ENCODE results near the gene RASSF1.

The RASSF1 gene, protein sequence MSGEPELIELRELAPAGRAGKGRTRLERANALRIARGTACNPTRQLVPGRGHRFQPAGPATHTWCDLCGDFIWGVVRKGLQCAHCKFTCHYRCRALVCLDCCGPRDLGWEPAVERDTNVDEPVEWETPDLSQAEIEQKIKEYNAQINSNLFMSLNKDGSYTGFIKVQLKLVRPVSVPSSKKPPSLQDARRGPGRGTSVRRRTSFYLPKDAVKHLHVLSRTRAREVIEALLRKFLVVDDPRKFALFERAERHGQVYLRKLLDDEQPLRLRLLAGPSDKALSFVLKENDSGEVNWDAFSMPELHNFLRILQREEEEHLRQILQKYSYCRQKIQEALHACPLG

DNA sequence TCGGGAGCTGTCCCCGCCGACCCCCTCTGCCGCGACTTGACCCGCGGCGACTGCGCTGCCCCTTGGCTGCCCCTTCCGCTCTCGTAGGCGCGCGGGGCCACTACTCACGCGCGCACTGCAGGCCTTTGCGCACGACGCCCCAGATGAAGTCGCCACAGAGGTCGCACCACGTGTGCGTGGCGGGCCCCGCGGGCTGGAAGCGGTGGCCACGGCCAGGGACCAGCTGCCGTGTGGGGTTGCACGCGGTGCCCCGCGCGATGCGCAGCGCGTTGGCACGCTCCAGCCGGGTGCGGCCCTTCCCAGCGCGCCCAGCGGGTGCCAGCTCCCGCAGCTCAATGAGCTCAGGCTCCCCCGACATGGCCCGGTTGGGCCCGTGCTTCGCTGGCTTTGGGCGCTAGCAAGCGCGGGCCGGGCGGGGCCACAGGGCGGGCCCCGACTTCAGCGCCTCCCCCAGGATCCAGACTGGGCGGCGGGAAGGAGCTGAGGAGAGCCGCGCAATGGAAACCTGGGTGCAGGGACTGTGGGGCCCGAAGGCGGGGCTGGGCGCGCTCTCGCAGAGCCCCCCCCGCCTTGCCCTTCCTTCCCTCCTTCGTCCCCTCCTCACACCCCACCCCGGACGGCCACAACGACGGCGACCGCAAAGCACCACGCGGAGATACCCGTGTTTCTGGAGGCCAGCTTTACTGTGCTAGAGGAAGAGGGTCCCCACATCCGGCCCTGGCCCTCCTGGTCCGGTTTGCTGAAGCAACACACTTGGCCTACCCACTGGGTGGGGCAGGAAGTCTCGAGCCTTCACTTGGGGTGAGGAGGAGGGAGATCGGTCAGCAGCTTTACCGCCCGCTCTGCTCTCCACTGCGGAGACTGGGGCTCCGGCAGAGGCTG lies at the start of gene RASSF1:
Gene RASSF1 (minus strand): TSS at position 389 of the 882 bp plus-strand sequence. CDS start 31 bp downstream, at position 358.
- DNase-seq (ENCODE audit: low read depth) = no peak
- peak within 1 kb of the TSS; percentile 55 for H3K4me3 ChIP-seq (ENCODE audit: low read depth, low read length)

DNA sequence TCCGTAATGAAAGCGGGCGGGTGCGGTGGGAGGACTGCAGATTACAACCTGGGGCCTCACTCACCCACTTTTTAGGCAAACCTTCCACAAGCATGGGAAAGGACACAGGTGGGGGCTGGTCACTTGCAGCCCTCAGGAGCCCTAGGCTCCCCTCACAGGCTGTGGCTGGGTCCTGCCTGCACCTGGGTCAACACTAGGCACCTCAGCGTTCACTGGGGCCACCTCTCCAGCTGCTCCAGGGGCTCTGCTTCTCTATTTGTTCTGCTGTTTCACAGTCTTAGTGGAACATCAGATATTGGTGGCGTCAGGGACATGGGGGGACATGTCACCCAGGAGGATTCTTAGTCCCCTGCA lies 48.8 kb upstream of the RASSF1 start:
- no peak for DNase-seq (ENCODE audit: low read depth)
- no peak overlapping the region for H3K4me3 ChIP-seq (ENCODE audit: low read depth, low read length)

DNA sequence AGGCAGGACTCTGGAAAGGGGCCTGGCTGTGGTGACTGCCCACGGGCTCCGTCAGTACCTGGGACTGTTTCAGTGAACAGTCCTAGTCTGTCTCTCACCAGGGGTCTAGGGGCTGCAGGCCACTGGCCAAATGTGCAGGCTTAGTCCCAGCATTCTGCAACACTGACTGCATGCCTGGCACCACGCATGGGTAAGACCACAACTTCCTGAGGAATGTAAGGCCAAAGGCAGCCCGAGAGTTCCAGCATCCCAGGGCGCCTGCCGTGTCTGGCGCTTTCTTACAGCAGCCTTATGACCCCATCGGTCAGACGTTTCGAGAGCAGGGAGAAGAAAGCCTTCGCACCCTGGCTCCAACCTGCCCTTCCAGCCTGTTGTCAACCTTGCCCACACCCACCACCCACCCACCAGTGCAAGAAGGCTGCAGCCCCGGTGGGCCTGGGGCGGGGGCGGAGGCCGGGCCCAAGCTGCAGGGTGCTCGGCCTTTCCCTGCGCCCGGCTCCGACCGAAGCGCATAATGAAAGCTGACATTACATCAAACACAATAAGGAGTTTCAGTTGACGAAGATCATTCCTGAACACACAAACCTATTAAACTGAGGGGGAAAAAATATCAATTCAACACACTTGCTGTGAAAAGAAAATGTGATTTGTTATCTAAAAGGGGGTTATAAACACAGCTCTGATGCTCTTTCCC lies 48.2 kb upstream of the RASSF1 start:
- H3K4me3 ChIP-seq (ENCODE audit: low read depth, low read length) = no peak overlapping the region
- DNase-seq (ENCODE audit: low read depth) = no peak

DNA sequence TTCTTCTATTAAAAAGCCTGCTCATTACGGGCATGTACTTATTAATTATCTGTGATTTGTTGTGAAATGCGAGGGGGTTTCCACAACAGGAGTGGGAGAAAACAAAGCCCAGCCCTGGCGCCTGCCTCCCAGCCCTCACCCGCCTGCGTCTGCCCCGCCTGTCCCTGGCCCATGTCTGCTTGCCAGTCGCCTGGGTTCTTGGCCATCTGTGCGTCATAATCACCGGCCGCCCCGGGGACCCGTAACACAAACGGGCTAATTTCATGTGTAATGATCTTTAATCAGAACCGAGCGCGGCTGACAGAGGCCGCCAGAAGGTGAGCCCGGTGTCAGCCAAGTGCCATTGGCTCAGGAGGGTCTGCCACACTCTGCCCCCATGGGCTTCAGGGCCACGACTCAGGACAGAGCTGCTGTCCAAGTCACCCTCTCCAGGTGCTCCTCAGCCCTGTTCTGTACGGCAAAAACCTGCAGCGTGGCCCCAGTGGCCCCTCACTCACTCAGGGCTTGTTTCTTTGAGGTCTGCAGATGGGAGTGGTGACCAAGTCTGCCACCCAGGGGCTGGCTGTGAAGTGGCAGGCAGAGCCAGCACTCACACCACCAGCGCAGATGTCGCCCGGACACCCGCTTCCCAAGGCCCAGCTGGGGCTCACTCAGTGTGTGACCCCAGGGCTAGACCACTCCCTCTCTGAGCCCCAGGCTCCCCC lies 47.5 kb upstream of the RASSF1 start:
- no peak for DNase-seq (ENCODE audit: low read depth)
- H3K4me3 ChIP-seq (ENCODE audit: low read depth, low read length) = no peak overlapping the region

DNA sequence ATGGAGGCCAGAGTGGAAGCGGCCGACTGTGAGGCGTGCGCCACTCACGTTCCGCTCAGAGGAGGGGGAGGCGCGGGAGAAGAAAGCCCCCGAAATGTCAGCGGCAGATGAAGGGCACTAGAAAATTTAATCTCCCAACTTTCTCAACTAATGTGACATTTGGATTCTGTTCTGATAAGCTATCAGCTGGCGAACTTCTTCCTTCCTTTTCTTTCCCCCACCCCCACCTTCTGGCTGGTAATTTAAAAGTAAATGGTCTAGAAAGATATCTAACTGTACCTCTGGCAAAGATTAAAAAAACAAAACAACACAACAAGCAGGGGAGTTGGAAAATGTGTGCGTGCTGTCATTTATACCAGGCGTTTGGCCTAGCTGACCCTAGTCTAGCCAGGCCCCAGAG lies 45.1 kb upstream of the RASSF1 start:
- no peak for DNase-seq (ENCODE audit: low read depth)
- H3K4me3 ChIP-seq (ENCODE audit: low read depth, low read length) = no peak overlapping the region

DNA sequence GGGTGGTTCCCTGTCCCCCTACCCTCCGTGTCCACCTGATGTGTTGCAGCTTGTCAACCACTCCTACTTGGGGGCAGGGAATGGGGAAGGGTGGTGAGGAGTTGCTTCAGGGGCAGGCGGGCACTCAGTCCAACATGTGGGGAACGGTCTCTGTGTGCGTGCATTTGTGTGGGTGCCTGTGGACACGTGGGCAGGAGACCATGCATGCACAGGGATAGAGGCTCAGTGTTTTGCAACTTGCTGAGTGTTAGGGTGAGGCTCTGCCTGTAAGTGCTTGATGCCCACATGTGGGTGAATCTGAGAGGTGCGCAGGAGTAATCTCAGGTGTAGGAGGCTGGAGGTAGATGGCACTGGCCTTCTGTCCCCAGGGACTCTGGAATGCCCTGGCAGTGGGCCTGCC lies 43.1 kb upstream of the RASSF1 start:
- no peak overlapping the region for H3K4me3 ChIP-seq (ENCODE audit: low read depth, low read length)
- DNase-seq (ENCODE audit: low read depth) = no peak

DNA sequence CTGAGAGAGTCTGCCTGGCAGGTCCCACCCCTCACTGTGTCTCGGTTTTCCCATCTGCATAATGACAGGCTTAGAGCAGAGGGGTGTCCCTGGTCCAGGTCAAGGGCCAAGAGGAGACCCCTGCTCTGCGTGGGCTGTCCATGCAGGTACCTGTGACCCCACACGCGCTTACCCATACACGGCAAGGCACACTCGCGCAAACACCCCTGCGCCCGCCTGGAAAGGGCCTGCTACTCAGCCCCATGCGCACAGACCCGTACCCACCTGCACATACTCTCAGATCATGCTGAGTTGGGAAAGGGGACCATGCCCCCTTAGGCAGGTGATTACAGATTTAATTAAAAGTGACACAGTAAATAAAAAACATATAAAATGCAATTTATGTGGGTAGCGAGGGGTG lies 42.1 kb upstream of the RASSF1 start:
- no peak for DNase-seq (ENCODE audit: low read depth)
- no peak overlapping the region for H3K4me3 ChIP-seq (ENCODE audit: low read depth, low read length)

DNA sequence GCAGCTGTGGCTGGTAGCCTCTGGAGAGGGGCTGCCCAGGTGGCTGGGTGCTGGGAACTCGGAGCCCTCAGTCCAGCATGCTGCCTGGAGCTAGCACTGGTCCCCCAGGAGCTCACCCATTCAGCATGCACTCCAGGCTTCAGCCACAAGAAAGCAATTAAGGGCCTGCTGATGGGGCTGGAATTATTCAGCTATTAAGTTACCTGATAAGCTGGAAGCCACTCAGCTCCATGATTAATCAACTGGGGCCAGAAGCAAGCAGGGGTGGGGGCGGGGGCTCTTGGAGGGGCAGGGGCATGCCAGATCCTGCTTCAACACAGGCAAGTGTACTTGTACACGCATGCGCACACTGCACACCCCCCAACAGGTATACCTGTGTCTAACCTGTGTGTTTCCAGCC lies 40.7 kb upstream of the RASSF1 start:
- no peak overlapping the region for H3K4me3 ChIP-seq (ENCODE audit: low read depth, low read length)
- no peak for DNase-seq (ENCODE audit: low read depth)

DNA sequence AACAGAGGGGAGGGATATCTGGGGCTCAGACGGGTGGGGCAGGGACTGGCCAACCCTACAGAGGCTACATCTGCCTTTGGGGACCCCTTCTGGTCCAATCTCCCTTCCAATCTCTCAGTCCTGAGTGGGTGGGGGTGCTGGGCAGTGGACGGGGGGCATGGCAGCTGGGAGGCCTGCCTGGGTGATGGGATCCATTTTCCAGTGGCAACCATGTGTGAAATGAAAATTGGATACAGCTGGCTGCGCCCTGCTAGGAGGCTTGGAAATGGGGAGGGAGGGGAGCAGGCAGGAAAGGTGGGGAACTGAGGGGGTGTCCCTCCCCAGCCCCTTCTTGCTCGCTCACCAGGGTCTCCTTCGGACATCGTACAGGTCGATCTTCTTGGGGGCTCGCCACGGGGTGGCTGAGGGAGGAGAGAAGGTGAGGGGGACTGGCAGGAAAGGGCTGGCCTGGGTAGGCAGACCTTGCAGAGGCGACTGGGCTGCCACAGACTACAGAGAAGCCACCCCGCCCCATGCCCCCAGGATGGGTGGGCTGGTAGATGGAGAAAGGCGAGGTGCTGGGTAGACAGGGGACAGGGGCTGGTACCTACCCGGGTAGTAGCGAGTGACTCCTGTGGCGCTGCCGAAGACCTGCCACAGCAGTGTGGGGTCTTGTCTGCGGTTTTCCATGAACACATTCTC lies 39.9 kb upstream of the RASSF1 start:
- H3K4me3 ChIP-seq (ENCODE audit: low read depth, low read length) = no peak overlapping the region

DNA sequence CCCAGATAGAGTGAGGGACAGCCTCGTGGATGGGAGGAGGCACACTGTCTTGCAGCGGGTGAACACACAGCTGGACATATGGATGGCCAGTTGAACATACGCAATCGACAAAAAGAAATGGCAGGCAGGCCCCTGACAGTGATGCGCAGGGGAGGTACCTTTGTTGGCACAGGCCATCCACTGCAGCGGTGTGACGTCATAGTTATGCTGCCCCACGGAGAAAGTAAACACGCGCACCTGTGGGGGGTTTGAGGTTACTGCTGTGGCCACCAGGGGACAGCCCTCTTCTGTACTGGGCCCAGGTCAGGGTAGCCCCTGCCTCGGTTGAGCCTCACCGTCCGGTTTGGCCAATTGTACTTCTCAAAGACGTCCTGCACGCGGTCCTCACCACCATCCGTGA lies 38.1 kb upstream of the RASSF1 start:
- DNase-seq (ENCODE audit: low read depth) = no peak
- no peak overlapping the region for H3K4me3 ChIP-seq (ENCODE audit: low read depth, low read length)

More for the DNA sequence above, 39.9 kb upstream of the RASSF1 start:
- DNase-seq (ENCODE audit: low read depth) = no peak

DNA sequence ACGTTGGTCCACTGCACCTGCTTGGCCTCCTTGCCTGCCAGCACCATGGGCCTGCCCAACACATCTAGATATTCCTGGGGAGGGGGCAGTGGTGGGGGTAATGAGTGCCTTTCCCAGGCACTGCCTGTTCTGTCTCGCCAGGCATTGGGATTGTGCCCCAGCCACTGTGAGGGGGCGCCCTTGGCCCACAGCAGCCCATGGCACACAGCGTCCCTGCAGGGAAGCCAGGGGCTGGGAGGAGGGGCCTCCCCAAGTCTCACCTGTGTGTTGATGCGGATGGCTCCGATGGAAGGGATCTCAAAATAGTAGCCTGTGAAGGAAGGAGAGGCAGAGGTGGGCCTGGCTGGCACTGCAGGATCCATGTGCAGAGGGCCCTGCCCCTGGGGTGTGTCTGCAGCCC lies 37.4 kb upstream of the RASSF1 start:
- no peak overlapping the region for H3K4me3 ChIP-seq (ENCODE audit: low read depth, low read length)
- no peak for DNase-seq (ENCODE audit: low read depth)

DNA sequence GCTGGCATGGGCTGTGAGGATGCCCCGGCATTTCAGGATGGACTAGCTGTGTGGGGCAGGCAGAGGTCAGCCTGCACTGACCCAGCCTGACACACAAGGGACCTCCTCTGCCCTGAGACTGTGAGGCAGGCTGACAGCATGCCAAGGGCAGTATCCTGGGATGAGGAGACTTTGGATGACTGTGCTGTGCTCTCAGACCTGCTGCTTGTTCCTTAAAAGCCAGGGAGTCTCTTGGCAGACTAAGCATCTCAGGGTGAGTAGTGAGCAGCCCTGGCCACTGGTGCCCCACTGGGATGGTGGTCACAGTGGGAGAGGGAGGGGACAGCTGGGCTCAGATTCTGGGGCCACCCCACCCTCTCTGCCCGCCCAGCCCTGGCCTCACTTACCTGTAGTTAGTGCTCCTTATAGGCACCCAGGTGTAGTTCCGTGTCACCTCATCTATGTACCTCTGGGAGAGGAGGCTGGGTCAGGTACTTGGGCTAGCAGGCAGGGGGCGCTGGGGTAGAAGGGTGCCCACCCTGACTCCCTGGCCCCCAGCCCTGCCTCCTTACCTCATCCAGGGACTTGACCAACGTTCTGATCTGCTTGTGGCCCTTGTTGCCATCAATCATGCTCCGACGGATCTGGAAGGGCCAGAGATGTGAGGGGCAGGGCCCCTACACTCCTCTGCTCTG lies 34.8 kb upstream of the RASSF1 start:
- DNase-seq (ENCODE audit: low read depth) = no peak
- no peak overlapping the region for H3K4me3 ChIP-seq (ENCODE audit: low read depth, low read length)

DNA sequence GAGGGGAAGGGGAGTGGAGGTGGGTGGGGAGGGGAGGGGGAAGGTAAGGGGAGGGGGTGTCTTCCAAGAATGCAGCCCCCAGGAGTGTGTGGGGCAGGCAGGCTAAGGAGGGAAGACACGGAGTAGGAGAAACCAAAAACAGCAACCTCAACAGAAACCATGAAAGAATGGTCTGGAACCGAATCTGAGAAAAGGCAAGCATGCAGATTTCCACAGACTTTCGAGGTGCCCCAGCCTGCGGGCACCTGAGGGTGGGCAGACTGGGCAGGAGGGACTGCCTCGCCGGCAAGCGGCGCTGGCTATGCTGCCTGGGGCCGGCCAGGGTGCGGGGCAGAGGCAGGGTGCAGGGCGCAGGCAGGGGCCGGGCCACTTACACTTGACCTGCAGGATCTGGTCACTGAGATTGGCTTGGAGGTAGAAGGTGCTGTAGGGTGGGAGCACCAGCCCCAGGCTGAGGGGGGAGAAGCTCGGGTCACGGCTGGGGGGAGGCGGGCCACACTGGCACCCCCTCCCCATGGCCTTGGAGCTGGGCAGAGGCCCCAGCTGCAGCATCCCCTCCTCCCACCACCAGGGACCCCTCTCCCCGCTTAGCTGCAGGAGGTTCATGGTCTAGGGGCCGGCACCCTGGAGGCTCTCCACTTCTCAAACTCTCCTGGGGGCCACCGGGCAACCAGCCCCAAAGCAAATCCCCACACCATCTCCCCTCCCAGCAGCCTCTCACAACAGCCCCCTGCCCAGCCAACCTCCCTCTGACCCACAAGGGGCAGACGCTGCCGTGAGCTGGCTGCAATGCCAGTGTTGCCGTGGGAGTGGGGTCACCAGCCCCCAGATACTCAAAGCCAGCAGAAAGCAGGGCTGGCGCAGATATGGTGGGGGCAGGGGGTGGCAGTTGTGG lies 34.0 kb upstream of the RASSF1 start:
- H3K4me3 ChIP-seq (ENCODE audit: low read depth, low read length) = no peak overlapping the region

DNA sequence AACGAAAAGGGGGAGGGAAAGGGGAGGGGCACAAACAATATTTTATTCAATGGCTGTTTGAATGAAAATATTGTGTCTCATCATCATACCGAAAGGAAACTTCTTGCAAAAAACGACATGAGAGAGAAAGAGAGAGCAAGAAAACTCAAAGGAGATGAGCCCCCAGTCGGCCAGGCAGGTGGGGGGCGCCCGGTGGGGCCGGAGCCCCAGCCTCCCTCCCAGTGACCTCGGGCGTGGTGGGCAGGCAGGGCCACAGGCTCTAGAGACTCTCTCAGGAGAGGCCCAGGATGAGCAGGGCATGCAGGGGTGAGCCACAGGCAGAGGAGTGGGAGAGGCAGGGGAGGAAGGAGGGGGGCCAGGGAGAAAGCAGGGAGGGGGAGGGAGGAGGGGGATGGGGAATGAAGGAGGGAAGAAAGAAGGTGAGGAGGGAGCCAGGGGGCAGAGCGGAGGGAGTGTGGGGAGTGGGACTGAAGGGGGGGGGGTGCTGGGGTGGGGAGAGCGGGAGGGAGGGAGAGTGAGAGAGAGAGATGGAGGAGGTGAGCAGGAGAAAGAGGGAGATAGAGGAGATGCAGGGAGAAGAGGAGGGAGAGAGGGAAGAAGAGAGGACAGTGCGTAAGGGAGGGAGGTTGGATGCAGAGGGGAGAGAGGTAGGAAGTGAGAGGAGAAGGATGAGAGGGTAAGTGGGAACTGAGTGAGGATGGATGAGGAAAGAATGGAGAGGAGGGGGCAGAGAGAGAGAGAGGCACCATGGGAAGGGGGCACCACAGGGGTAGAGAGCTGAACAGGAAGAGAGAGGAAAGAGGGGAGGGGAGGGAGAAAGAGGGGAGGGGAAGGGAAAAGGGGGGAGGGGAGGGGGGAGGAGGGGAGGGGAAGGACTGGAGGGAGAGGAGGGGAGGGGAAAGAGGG lies 32.8 kb upstream of the RASSF1 start:
- no peak overlapping the region for H3K4me3 ChIP-seq (ENCODE audit: low read depth, low read length)
- DNase-seq (ENCODE audit: low read depth) = no peak

More for the DNA sequence above, 34.0 kb upstream of the RASSF1 start:
- no peak for DNase-seq (ENCODE audit: low read depth)

DNA sequence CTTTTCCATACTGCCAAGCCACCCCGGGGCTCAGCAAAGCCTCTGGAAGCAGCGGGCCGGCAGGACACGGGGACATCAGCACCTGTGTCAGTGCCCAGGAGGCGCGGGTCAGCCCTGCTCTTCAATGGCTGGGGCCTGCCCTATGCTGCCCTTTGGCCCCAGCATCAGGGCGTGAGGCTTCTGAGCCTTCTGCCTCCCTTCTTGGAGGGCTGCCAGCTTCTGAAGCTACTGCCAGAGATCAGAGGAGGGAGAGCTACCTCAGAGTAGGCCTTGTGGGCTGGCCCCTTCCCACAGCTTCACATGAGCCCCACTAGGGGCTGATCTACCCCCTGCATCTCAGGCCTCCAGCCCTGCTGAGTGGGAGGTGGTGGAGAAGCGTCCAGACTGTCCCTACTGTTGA lies 31.7 kb upstream of the RASSF1 start:
- H3K4me3 ChIP-seq (ENCODE audit: low read depth, low read length) = no peak overlapping the region
- DNase-seq (ENCODE audit: low read depth) = no peak

DNA sequence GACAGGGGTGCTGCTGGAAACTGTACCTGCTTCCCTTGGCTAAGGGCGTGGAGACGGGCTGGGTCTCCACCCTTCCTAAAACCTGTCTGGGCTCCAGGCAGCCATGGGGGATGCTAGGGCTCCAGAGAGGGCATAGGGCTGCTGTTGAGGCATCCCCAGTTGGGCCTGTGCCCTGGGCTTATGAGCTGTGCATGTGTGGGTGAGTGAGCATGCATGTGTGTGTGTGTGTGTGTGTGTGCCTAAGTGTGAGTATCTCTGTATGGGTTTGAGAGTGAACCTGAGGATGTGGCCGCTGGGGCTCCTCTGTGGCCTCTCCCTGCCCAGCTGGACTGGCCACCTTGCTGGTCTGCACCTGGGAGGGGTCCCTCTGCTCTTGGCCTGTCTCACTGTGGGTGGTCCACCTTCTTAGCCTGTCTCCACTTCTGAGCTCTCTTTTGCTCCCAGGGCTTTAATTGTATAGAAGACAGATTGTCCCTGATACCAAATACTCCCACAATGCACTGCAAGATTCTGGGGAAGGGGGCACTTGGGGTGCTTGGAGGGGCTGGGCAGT lies 30.6 kb upstream of the RASSF1 start:
- no peak overlapping the region for H3K4me3 ChIP-seq (ENCODE audit: low read depth, low read length)
- peak; percentile 29 for DNase-seq (ENCODE audit: low read depth)
